Activated naive CD8-positive, alpha-beta T cell treated with anti-CD3 and anti-CD28 coated beads, Interleukin-2, amount 50 U/mL, for 24 hours (primary cell): Measurements from ENCODE around the gene ZBTB25.

Experiments used
- ATAC-seq: fragments of 150-1000 bp; cut with Tn5 transposase; one replicate; pipeline ENCODE4 v1.10.0; 2021
- DNase-seq: peaks from one replicate; pipeline ENCODE4 v3.0.0; 2021
- H3K27ac Mint-ChIP-seq: one replicate; pipeline ENCODE4 v1.8.0; 2021; ENCODE audit warnings: mild to moderate bottlenecking, mixed read lengths
- H3K27me3 Mint-ChIP-seq: one replicate; pipeline ENCODE4 v1.8.0; 2021; ENCODE audit warnings: mixed read lengths
- H3K36me3 Mint-ChIP-seq: one replicate; pipeline ENCODE4 v1.8.0; 2021; ENCODE audit warnings: low read depth, mixed read lengths
- H3K4me1 Mint-ChIP-seq: one replicate; pipeline ENCODE4 v1.8.0; 2021; ENCODE audit warnings: mixed read lengths
- H3K4me3 Mint-ChIP-seq: one replicate; pipeline ENCODE4 v1.8.0; 2021; ENCODE audit warnings: mild to moderate bottlenecking, moderate library complexity, mixed read lengths
- H3K9me3 Mint-ChIP-seq: one replicate; pipeline ENCODE4 v1.8.0; 2021; ENCODE audit warnings: mixed read lengths

The ZBTB25 gene

GRCh38 chr14:64417771-64418125 is 85.9 kb downstream of the ZBTB25 start:
- peaks cover 40% of the 10 kb centered on the region for H3K4me1 Mint-ChIP-seq
- no peaks in the 10 kb centered on the region for H3K27me3 Mint-ChIP-seq
- H3K4me3 Mint-ChIP-seq: no peak overlapping the region
- no peaks in the 10 kb centered on the region for H3K9me3 Mint-ChIP-seq
- peaks cover 77% of the 10 kb centered on the region for H3K36me3 Mint-ChIP-seq
- no peak overlapping the region for H3K27ac Mint-ChIP-seq
- ATAC-seq (no peak), DNase-seq (no peak)

GRCh38 chr14:64417055-64417770 is 86.4 kb downstream of the ZBTB25 start:
- H3K36me3 Mint-ChIP-seq: peaks cover 75% of the 10 kb centered on the region

GRCh38 chr14:64416348-64416932 is 87.2 kb downstream of the ZBTB25 start:
- peaks cover 30% of the 10 kb centered on the region for H3K4me1 Mint-ChIP-seq
- no peaks in the 10 kb centered on the region for H3K27me3 Mint-ChIP-seq
- H3K36me3 Mint-ChIP-seq: peaks cover 75% of the 10 kb centered on the region
- no peak overlapping the region for H3K4me3 Mint-ChIP-seq
- no peak for DNase-seq
- ATAC-seq: no peak
- peak overlapping the region; percentile 49 for H3K27ac Mint-ChIP-seq
- H3K9me3 Mint-ChIP-seq: no peaks in the 10 kb centered on the region

More at GRCh38 chr14:64417055-64417770, 86.4 kb downstream of the ZBTB25 start:
- no peaks in the 10 kb centered on the region for H3K9me3 Mint-ChIP-seq
- H3K27ac Mint-ChIP-seq: no peak overlapping the region
- ATAC-seq (no peak), DNase-seq (no peak)
- peaks cover 34% of the 10 kb centered on the region for H3K4me1 Mint-ChIP-seq
- no peaks in the 10 kb centered on the region for H3K27me3 Mint-ChIP-seq
- H3K4me3 Mint-ChIP-seq: no peak overlapping the region

- no peak overlapping the region for H3K27ac Mint-ChIP-seq
- ATAC-seq (peak; percentile 30), DNase-seq (no peak)
- peaks cover 58% of the 10 kb centered on the region for H3K36me3 Mint-ChIP-seq
- H3K27me3 Mint-ChIP-seq: no peaks in the 10 kb centered on the region
- no peak overlapping the region for H3K4me3 Mint-ChIP-seq
- H3K4me1 Mint-ChIP-seq: peaks cover 43% of the 10 kb centered on the region
- no peaks in the 10 kb centered on the region for H3K9me3 Mint-ChIP-seq
Measured at GRCh38 chr14:64412237-64412636, 91.4 kb downstream of the ZBTB25 start.

GRCh38 chr14:64411001-64411400 is 92.6 kb downstream of the ZBTB25 start:
- H3K4me3 Mint-ChIP-seq: no peak overlapping the region
- no peak for DNase-seq
- H3K27me3 Mint-ChIP-seq: no peaks in the 10 kb centered on the region
- H3K4me1 Mint-ChIP-seq: peaks cover 31% of the 10 kb centered on the region
- peaks cover 53% of the 10 kb centered on the region for H3K36me3 Mint-ChIP-seq
- ATAC-seq: no peak
- H3K9me3 Mint-ChIP-seq: no peaks in the 10 kb centered on the region
- no peak overlapping the region for H3K27ac Mint-ChIP-seq

- Mint-ChIP-seq H3K36me3 (peaks cover 52% of the 10 kb centered on the region), H3K4me3 (no peak overlapping the region), H3K4me1 (peaks cover 23% of the 10 kb centered on the region), H3K27ac (no peak overlapping the region), H3K27me3 (no peaks in the 10 kb centered on the region), H3K9me3 (no peaks in the 10 kb centered on the region)
- ATAC-seq (peak; percentile 83), DNase-seq (no peak)
Measured at GRCh38 chr14:64410084-64410774, 93.4 kb downstream of the ZBTB25 start.

GRCh38 chr14:64409126-64409920 is 94.3 kb downstream of the ZBTB25 start:
- Mint-ChIP-seq H3K4me3 (no peak overlapping the region), H3K36me3 (peaks cover 54% of the 10 kb centered on the region), H3K9me3 (no peaks in the 10 kb centered on the region), H3K27me3 (no peaks in the 10 kb centered on the region), H3K4me1 (peaks cover 22% of the 10 kb centered on the region), H3K27ac (peak overlapping the region; percentile 29)
- ATAC-seq: no peak
- no peak for DNase-seq

- Mint-ChIP-seq H3K4me1 (peaks cover 21% of the 10 kb centered on the region), H3K27me3 (no peaks in the 10 kb centered on the region), H3K27ac (no peak overlapping the region), H3K9me3 (no peaks in the 10 kb centered on the region), H3K36me3 (peaks cover 56% of the 10 kb centered on the region), H3K4me3 (no peak overlapping the region)
- DNase-seq (no peak), ATAC-seq (no peak)
Measured at GRCh38 chr14:64407329-64407728, 96.3 kb downstream of the ZBTB25 start.

GRCh38 chr14:64405295-64405694 is 98.3 kb downstream of the ZBTB25 start:
- ATAC-seq (no peak), DNase-seq (no peak)
- Mint-ChIP-seq H3K9me3 (no peaks in the 10 kb centered on the region), H3K27ac (no peak overlapping the region), H3K36me3 (peaks cover 52% of the 10 kb centered on the region), H3K27me3 (no peaks in the 10 kb centered on the region), H3K4me3 (no peak overlapping the region), H3K4me1 (peaks cover 16% of the 10 kb centered on the region)

- Mint-ChIP-seq H3K27ac (no peak overlapping the region), H3K36me3 (peaks cover 49% of the 10 kb centered on the region), H3K27me3 (no peaks in the 10 kb centered on the region), H3K4me1 (no peaks in the 10 kb centered on the region), H3K4me3 (no peak overlapping the region), H3K9me3 (no peaks in the 10 kb centered on the region)
- DNase-seq (no peak), ATAC-seq (no peak)
Measured at GRCh38 chr14:64401949-64402348, 101.7 kb downstream of the ZBTB25 start.

GRCh38 chr14:64400829-64401459 is 102.7 kb downstream of the ZBTB25 start:
- Mint-ChIP-seq H3K9me3 (no peaks in the 10 kb centered on the region), H3K27me3 (no peaks in the 10 kb centered on the region), H3K4me3 (no peak overlapping the region)

More at GRCh38 chr14:64400829-64401459, 102.7 kb downstream of the ZBTB25 start:
- ATAC-seq (no peak), DNase-seq (no peak)
- Mint-ChIP-seq H3K27ac (no peak overlapping the region), H3K4me1 (no peaks in the 10 kb centered on the region), H3K36me3 (peaks cover 43% of the 10 kb centered on the region)
